GM12891 (cell line): Measurements from ENCODE around the gene FBXW11.

ENCODE experiments used
- PAX5 ChIP-seq: IDR thresholded peaks from 2 replicates; pipeline ENCODE4 v1.6.1; 2011; ENCODE audit warnings: low read length, moderate library complexity, mild to moderate bottlenecking; ENCODE audit not compliant: insufficient read depth, severe bottlenecking
- POLR2A ChIP-seq: IDR thresholded peaks from 2 replicates; pipeline ENCODE4 v1.6.1; 2011; ENCODE audit warnings: low read depth, low read length, control low read depth
- POLR2AphosphoS5 ChIP-seq: IDR thresholded peaks from 2 replicates; pipeline ENCODE4 v1.6.1; 2011; ENCODE audit warnings: low read depth, low read length, control low read depth
- SPI1 ChIP-seq: IDR thresholded peaks from 2 replicates; pipeline ENCODE4 v1.6.1; 2011; ENCODE audit warnings: low read depth, low read length, control low read depth
- TAF1 ChIP-seq: IDR thresholded peaks from 2 replicates; pipeline ENCODE4 v1.6.1; 2011; ENCODE audit warnings: low read depth, low read length, control low read depth

GRCh38 chr5:171857489-171857876 lies 149.0 kb downstream of the FBXW11 start:
- TF ChIP-seq POLR2A (no peak), PAX5 (no peak), POLR2AphosphoS5 (no peak), TAF1 (no peak), SPI1 (no peak)
